Mesendoderm (in vitro differentiated cells): ENCODE measurements around the gene SUCLA2.
"Not testable (repeated sequence)": the region's sequence is repeated elsewhere in the genome, so short reads cannot be mapped to it uniquely, and the experiment has no call there.

Experiments used
- DNase-seq: peaks from one replicate; pipeline ENCODE4 v3.0.0; 2013
- H2AK5ac ChIP-seq: 2 replicates; pipeline ENCODE4 v1.6.1; 2013; ENCODE audit warnings: low read length, inconsistent platforms
- H2BK120ac ChIP-seq: 2 replicates; pipeline ENCODE4 v1.6.1; 2013; ENCODE audit warnings: low read depth, mild to moderate bottlenecking, low read length, moderate library complexity, mixed read lengths
- H2BK15ac ChIP-seq: replicated peaks from 2 replicates; pipeline ENCODE4 v1.6.1; 2013; ENCODE audit warnings: low read depth, mild to moderate bottlenecking, moderate library complexity
- H2BK5ac ChIP-seq: 2 replicates; pipeline ENCODE4 v1.6.1; 2013; ENCODE audit warnings: low read length, inconsistent platforms
- H3K18ac ChIP-seq: 2 replicates; pipeline ENCODE4 v1.6.1; 2013; ENCODE audit warnings: mild to moderate bottlenecking, low read length, mixed read lengths
- H3K23ac ChIP-seq: one replicate; pipeline ENCODE4 v1.6.1; 2013; ENCODE audit warnings: low read length
- H3K27ac ChIP-seq: 2 replicates; pipeline ENCODE4 v1.5.1; 2013; ENCODE audit warnings: low read depth, mild to moderate bottlenecking, inconsistent platforms, low read length, moderate library complexity
- H3K27me3 ChIP-seq: 2 replicates; pipeline ENCODE4 v1.6.1; 2013; ENCODE audit warnings: low read length, control low read depth, mild to moderate bottlenecking, inconsistent platforms; ENCODE audit not compliant: insufficient read depth, poor library complexity
- H3K36me3 ChIP-seq: 2 replicates; pipeline ENCODE4 v1.6.1; 2013; ENCODE audit warnings: low read length, inconsistent platforms; ENCODE audit not compliant: control insufficient read depth, insufficient read depth
- H3K4ac ChIP-seq: one replicate; pipeline ENCODE4 v1.6.1; 2013; ENCODE audit warnings: low read depth, mild to moderate bottlenecking, low read length, moderate library complexity
- H3K4me1 ChIP-seq: 2 replicates; pipeline ENCODE4 v1.6.1; 2013; ENCODE audit warnings: low read depth, low read length, inconsistent platforms; ENCODE audit not compliant: control insufficient read depth
- H3K4me2 ChIP-seq: 2 replicates; pipeline ENCODE4 v1.6.1; 2013; ENCODE audit warnings: low read length
- H3K4me3 ChIP-seq: 2 replicates; pipeline ENCODE4 v1.5.1; 2013; ENCODE audit warnings: mild to moderate bottlenecking, low read length
- H3K56ac ChIP-seq: one replicate; pipeline ENCODE4 v1.6.1; 2013; ENCODE audit warnings: low read length
- H3K79me1 ChIP-seq: 2 replicates; pipeline ENCODE4 v1.6.1; 2013; ENCODE audit warnings: low read length, inconsistent platforms
- H3K79me2 ChIP-seq: 2 replicates; pipeline ENCODE4 v1.6.1; 2013; ENCODE audit warnings: mild to moderate bottlenecking, low read length; ENCODE audit not compliant: control insufficient read depth, insufficient read depth
- H3K9ac ChIP-seq: 2 replicates; pipeline ENCODE4 v1.6.1; 2013; ENCODE audit warnings: low read length, inconsistent platforms
- H4K5ac ChIP-seq: one replicate; pipeline ENCODE4 v1.6.1; 2013; ENCODE audit warnings: low read length
- H4K8ac ChIP-seq: one replicate; pipeline ENCODE4 v1.6.1; 2013; ENCODE audit warnings: low read depth, mild to moderate bottlenecking, control low read depth, low read length, moderate library complexity
- WGBS: extraction: QIAGEN DNeasy Blood & Tissue Kit; methylation state at CpG from one replicate; pipeline ENCODE4 v1.1.7; 2013; ENCODE audit warnings: low lambda C conversion rate, missing lambda C conversion rate; ENCODE audit not compliant: insufficient coverage; ENCODE audit errors: extremely low coverage; 5-methylcytosine and 5-hydroxymethylcytosine counted together

SUCLA2 gene

GRCh38 chr13:48004201-48004600 is 3.1 kb upstream of the SUCLA2 start:
- peaks cover 3% of the 10 kb centered on the region for H3K4me1 ChIP-seq
- peak overlapping the region; percentile 83 for H3K27ac ChIP-seq
- no peak overlapping the region for H3K23ac ChIP-seq
- H3K56ac ChIP-seq, result peak overlapping the region; percentile 88
- peak overlapping the region; percentile 66 for H3K9ac ChIP-seq
- no peak overlapping the region for H3K4me2 ChIP-seq
- no peak overlapping the region for H4K8ac ChIP-seq
- peak; percentile 80 for DNase-seq
- H2BK5ac ChIP-seq, result peak overlapping the region; percentile 96
- no peaks in the 10 kb centered on the region for H3K27me3 ChIP-seq
- WGBS, result no CpG with 5 or more reads among the region's 2 CpGs
- H2AK5ac ChIP-seq, result peak overlapping the region; percentile 85
- peak overlapping the region; percentile 95 for H3K4ac ChIP-seq
- no peaks in the 10 kb centered on the region for H3K79me1 ChIP-seq
- no peak overlapping the region for H3K4me3 ChIP-seq
- peak overlapping the region; percentile 90 for H4K5ac ChIP-seq
- no peaks in the 10 kb centered on the region for H3K36me3 ChIP-seq
- peak overlapping the region; percentile 57 for H3K18ac ChIP-seq
- peak overlapping the region; percentile 69 for H2BK120ac ChIP-seq
- peaks cover 15% of the 10 kb centered on the region for H3K79me2 ChIP-seq
- H2BK15ac ChIP-seq, result no peak overlapping the region

- not testable (repeated sequence) for H3K79me1 ChIP-seq, H4K8ac ChIP-seq, H2AK5ac ChIP-seq, H3K4me3 ChIP-seq, H3K36me3 ChIP-seq, H2BK15ac ChIP-seq, H3K4me1 ChIP-seq, H4K5ac ChIP-seq, H3K23ac ChIP-seq, H3K27me3 ChIP-seq, H3K4me2 ChIP-seq
- peak; percentile 90 for DNase-seq
- Histone ChIP-seq H3K56ac (peak overlapping the region; percentile 71), H3K9ac (peak overlapping the region; percentile 32), H2BK5ac (peak overlapping the region; percentile 17), H3K79me2 (peaks cover 35% of the 10 kb centered on the region), H2BK120ac (peak overlapping the region; percentile 99), H3K4ac (peak overlapping the region; percentile 98), H3K18ac (peak overlapping the region; percentile 100), H3K27ac (peak overlapping the region; percentile 85)
- WGBS, result no CpG with 5 or more reads among the region's 5 CpGs
Observed at GRCh38 chr13:48001999-48002398, 926 bp upstream of the SUCLA2 start.

GRCh38 chr13:48000559-48001113 is 437 bp downstream of the SUCLA2 start:
- Histone ChIP-seq H2AK5ac (no peak overlapping the region), H3K9ac (peak overlapping the region; percentile 99), H3K4me1 (peaks cover 3% of the 10 kb centered on the region), H4K8ac (no peak overlapping the region), H3K27me3 (no peaks in the 10 kb centered on the region), H3K4me2 (peak overlapping the region; percentile 61), H2BK15ac (no peak overlapping the region), H2BK120ac (no peak overlapping the region), H3K79me2 (peaks cover 44% of the 10 kb centered on the region), H3K36me3 (no peaks in the 10 kb centered on the region), H3K4me3 (peak overlapping the region; percentile 97), H4K5ac (no peak overlapping the region), H3K4ac (peak overlapping the region; percentile 74), H3K56ac (peak overlapping the region; percentile 99), H3K27ac (peak overlapping the region; percentile 80), H3K79me1 (peaks cover 2% of the 10 kb centered on the region), H3K18ac (peak overlapping the region; percentile 16), H3K23ac (no peak overlapping the region), H2BK5ac (peak overlapping the region; percentile 91)
- DNase-seq, result no peak
- WGBS, result no CpG with 5 or more reads among the region's 25 CpGs

GRCh38 chr13:47999973-48000372 is 1.1 kb downstream of the SUCLA2 start:
- DNase-seq, result no peak

GRCh38 chr13:47997384-47997783 is 3.7 kb downstream of the SUCLA2 start:
- H3K18ac ChIP-seq, result no peak overlapping the region
- no peaks in the 10 kb centered on the region for H3K27me3 ChIP-seq
- H3K4me3 ChIP-seq, result no peak overlapping the region
- H2BK120ac ChIP-seq, result no peak overlapping the region
- no peak overlapping the region for H2BK15ac ChIP-seq
- H3K79me2 ChIP-seq, result peaks cover 55% of the 10 kb centered on the region
- no peaks in the 10 kb centered on the region for H3K4me1 ChIP-seq
- H4K5ac ChIP-seq, result no peak overlapping the region
- no peaks in the 10 kb centered on the region for H3K36me3 ChIP-seq
- H4K8ac ChIP-seq, result no peak overlapping the region
- H3K4ac ChIP-seq, result no peak overlapping the region
- no peak for DNase-seq
- H3K56ac ChIP-seq, result no peak overlapping the region
- H3K4me2 ChIP-seq, result no peak overlapping the region
- H2AK5ac ChIP-seq, result no peak overlapping the region
- H3K27ac ChIP-seq, result no peak overlapping the region
- no peak overlapping the region for H2BK5ac ChIP-seq
- H3K23ac ChIP-seq, result no peak overlapping the region
- H3K79me1 ChIP-seq, result peaks cover 2% of the 10 kb centered on the region
- WGBS, result 100% methylated on average over 1 of the region's 2 CpGs
- no peak overlapping the region for H3K9ac ChIP-seq

More at GRCh38 chr13:47999973-48000372, 1.1 kb downstream of the SUCLA2 start:
- WGBS, result no CpG with 5 or more reads among the region's 5 CpGs
- Histone ChIP-seq H3K18ac (no peak overlapping the region), H3K9ac (peak overlapping the region; percentile 99), H4K5ac (no peak overlapping the region), H2BK15ac (no peak overlapping the region), H3K27me3 (no peaks in the 10 kb centered on the region), H3K56ac (peak overlapping the region; percentile 99), H3K4me1 (peaks cover 3% of the 10 kb centered on the region), H3K4ac (no peak overlapping the region), H3K36me3 (no peaks in the 10 kb centered on the region), H3K27ac (no peak overlapping the region), H2AK5ac (no peak overlapping the region), H2BK120ac (no peak overlapping the region), H3K23ac (no peak overlapping the region), H3K4me3 (peak overlapping the region; percentile 97), H4K8ac (no peak overlapping the region), H3K4me2 (peak overlapping the region; percentile 61), H2BK5ac (no peak overlapping the region), H3K79me1 (peaks cover 2% of the 10 kb centered on the region), H3K79me2 (peaks cover 44% of the 10 kb centered on the region)

GRCh38 chr13:47991859-47992258 is 9.2 kb downstream of the SUCLA2 start:
- Histone ChIP-seq H3K27ac (no peak overlapping the region), H3K4me2 (no peak overlapping the region), H3K27me3 (no peaks in the 10 kb centered on the region), H3K79me1 (peaks cover 2% of the 10 kb centered on the region), H2BK5ac (no peak overlapping the region), H2BK15ac (no peak overlapping the region), H3K36me3 (no peaks in the 10 kb centered on the region), H4K8ac (no peak overlapping the region), H3K23ac (no peak overlapping the region), H3K9ac (no peak overlapping the region), H3K4ac (no peak overlapping the region), H3K18ac (no peak overlapping the region), H3K79me2 (peaks cover 35% of the 10 kb centered on the region), H2AK5ac (no peak overlapping the region), H3K4me1 (no peaks in the 10 kb centered on the region), H3K4me3 (no peak overlapping the region), H3K56ac (no peak overlapping the region), H2BK120ac (no peak overlapping the region), H4K5ac (no peak overlapping the region)
- no peak for DNase-seq
- WGBS, result no CpG with 5 or more reads among the region's 4 CpGs
